Activated effector memory CD4-positive, alpha-beta T cell treated with anti-CD3 and anti-CD28 coated beads, Interleukin-2, amount 50 U/mL, for 16 hours (primary cell): Measurements from ENCODE around the gene SCAF4.

Experiments
- DNase-seq: peaks from one replicate; pipeline ENCODE4 v3.0.0-alpha.2; 2020

Gene SCAF4

DNA sequence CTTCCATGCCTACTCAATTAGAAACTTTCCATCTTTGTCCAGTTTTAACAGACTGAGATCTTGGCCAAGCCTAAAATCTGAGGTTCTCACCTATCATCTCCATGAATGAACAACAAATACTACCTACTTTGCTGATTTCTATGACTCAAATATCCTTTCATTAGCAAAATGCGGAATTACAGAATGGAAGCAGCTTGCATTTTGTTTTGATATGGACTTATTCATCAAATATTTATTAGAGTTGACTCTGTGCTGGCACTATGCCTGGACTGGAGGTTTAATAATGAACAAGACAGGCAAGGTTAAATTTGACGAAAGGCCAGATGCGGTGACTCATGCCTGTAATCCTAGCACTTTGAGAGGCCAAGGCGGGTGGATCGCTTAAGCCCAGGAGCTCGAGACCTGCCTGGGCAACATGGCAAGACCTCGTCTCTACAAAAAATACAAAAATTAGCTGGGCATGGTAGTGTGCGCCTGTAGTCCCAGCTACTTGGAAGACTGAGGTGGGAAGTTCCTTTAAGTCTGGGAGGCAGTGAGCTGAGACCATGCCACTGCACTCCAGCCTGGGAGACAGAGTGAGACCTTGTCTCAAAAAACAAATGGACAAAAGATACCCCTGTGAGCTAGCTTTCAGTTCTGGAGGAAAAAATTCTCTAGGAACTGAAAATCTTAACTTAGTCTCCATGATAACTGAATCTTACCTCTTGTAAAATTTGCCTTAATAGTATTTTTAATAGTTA, 101.8 kb downstream of the SCAF4 start:
- no peak for DNase-seq

DNA sequence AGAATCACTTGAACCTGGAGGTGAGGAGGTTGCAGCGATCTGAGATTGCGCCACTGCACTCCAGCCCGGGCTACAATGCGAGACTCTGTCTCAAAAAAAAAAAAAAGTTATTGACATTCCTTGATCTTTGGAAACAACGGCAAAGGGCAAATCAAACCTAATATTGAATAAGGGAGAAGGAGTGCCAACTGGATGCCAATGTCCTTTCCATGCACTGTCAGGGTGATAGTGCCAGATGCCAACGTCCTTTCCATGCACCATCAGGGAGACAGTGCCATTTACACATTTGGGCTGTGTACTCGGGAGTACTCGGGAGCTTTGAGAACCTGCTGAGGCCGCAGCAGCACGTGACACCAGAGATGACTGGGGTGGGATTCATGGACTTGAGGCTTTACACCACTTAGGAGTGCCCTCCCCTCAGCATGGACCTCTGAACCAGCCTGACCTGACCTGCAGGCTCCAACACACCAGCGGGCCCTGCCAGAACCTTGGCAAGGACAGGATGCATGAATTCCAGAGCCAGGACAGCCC, 106.9 kb downstream of the SCAF4 start:
- no peak for DNase-seq

DNA sequence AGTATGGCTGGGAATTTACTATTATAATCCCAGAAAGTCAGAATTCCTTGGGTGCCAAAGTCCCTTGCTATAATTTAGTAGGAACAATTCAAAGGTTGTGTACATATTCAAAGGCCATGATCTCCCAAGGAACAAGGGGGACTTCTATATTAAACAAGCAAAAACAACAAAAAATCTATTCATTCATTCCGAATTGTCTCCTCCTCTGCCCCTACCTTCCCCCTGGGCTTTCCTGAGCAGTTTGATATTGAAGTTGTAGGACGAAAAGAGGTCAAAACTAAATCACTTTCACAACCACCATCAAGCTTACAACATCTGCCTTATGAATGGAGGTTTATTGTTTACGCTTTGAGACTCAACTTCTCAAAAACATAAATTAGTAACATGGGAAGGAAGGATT, 107.7 kb downstream of the SCAF4 start:
- no peak for DNase-seq

DNA sequence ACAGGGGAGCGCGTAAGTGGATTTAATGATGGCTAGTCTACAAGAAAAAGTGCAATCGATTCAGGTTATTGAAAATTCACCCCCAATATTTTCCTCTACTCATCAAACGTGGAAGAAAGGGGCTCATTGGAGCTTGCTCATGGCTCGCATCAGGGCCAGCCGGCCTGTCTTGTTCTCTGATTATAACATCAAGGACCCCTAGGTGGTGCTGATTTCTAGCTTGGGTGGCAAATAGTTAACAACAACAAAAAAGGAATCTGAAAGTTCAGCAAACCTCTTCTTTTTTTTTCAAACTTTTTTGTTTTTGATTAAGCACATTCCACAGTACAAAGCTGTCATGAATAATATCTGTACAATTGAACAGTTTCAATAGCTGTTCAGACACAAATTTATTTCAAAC, 108.3 kb downstream of the SCAF4 start:
- no peak for DNase-seq

DNA sequence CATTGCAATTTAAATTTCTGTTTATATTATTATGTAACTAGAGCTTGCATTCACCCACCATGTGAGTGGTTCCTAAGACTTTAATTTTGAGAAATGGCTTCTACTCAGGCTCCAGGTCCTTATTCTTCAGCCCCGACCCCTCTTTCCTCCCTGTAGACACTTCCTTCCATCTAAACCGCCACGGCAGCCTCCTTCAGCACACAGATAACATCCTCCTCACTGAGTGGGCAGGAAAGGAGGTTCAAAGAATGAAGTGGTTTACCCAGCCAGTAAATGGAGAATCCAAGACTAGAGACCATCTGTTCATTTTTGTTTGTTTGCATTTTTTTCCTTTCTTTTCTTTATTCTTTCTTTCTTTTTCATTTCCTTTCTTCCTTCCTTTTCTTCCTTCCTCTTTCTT, 109.5 kb downstream of the SCAF4 start:
- DNase-seq = no peak
